ENCODE measurements around the gene EDRF1. TPM values are rescaled to one million over a fixed set of nuclear protein-coding genes. Genes with fewer than 3 reads are reported as not detected.

The EDRF1 gene, protein sequence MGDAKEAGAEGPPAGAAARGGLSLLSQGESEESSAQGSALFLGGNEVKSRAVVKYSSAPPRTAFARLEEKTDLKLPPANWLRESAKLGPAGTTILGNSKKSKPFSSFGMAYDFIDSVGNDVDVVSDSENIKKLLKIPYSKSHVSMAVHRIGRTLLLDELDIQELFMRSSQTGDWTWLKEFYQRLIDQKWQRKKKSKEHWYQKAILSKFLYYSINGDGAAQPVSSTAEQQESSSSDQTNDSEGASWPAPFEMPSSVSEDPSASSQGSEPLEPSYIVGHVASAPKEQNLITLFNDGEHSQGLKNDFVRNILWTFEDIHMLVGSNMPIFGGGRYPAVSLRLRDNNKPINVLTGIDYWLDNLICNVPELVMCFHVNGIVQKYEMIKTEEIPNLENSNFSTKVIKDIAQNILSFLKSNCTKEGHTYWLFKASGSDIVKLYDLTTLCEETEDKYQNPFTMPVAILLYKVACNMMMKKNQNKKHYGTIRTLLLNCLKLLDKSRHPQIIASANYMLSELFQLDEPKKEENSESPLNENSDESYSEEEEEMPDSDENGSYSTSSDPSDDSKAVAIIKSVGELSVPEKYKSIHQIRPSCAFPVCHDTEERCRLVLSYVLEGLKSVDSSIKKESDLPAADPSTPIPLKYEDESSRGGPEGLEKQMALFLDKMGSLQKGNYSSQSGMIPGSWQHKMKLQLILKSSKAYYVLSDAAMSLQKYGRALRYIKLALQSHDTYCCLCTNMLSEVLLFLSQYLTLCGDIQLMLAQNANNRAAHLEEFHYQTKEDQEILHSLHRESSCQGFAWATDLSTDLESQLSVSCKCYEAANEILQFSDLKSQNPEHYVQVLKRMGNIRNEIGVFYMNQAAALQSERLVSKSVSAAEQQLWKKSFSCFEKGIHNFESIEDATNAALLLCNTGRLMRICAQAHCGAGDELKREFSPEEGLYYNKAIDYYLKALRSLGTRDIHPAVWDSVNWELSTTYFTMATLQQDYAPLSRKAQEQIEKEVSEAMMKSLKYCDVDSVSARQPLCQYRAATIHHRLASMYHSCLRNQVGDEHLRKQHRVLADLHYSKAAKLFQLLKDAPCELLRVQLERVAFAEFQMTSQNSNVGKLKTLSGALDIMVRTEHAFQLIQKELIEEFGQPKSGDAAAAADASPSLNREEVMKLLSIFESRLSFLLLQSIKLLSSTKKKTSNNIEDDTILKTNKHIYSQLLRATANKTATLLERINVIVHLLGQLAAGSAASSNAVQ
- total RNA-seq: 40.2 TPM

DNA sequence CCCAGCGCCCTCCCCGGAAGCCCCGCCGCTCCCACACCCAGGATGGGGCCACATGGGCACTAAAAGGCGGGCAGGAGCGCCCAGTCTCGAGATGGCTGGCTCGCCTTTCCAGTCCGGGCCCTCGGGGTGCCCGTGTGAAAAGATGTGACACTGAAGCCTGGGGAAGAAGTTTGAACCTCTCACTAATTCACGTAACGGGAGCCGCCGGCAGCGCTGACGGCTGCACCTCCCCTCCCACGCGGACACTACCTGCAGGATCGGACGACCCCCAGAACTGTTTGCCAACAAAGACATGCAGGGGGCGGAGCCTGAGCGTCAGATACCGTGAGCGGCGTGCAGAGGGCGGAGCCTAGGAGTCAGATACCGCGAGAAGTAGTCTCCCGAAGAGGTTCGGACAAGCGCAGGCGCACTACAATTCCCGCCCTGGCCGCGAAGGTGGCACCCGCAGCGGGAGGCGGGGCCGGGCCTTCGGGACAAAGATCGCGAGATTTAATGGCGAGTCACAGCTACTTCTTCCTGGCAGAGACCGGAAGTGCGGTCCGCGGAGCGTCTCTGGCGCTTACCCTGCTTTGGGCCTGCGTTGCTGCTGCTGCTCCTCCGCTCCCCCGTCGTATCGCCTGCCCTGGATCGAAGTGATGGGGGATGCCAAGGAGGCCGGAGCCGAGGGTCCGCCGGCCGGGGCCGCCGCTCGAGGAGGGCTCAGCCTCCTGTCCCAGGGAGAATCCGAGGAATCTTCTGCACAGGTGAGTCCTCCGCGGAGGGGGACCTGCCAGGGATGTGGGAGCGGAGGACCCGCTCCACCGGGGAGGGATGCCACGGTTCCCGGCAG, at the start of gene EDRF1:
Gene EDRF1 (plus strand): TSS at position 537 of the 829 bp plus-strand sequence. CDS start 99 bp downstream, at position 636.

DNA sequence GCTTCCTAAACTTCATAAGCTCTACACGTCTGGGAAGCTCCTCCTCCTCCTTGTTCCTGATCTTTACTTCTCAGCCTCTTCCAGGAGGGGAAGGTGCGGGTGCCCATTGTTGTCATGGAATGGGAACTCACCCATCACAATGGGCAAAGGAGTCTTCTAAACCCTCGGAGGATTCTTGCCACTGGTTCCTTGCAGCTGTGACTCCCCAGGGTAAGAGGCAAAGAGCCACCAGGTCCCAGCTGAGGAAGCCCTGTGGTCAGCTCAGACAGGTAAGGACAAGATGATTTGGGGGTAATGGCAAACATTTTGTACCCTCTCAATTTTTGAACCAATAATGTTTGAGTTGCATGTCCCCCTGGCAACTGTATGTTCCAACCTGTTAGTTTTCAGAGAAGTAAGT, 36.4 kb upstream of the EDRF1 start, which contains the start of gene TEX36:
Gene TEX36 (minus strand): TSS at position 101 of the 400 bp plus-strand sequence. CDS start 174 bp downstream, outside the sequence.

DNA sequence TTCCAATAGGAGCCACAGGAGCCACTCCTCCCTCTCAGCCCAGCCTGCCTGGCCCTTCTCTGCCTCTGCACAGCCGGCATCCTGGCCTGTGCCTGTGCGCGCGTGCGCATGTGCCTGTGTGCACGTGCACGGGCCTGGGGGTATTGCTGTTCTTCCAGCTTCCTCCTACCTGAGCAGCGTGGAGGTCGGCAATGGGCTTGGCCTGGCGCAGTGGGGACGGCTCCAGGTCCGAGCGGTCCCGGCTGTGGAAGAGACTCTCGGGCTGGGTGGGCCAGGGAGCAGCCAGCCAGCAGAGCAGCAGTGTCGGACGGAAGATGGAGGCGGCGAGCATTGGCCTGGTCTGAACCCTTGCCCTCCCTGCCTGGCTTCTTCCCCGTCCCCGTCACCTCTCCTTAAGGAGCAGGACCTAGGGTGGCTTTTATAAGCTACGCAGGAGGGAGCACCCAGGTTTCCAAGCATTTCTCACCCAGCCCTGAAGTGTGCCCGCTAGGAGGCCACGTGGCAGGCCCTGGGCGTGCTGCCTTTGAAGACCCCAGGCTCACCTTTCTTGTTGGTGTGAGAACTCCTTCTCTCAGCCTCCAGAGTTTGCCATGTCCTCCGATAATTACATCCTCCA, 56.1 kb downstream of the EDRF1 start, which contains the start of gene MMP21:
Gene MMP21 (minus strand): TSS at position 331 of the 616 bp plus-strand sequence. CDS start 0 bp downstream, at position 331.

Other genes starting within 250 kb of the EDRF1 start
- not detected for gene TEX36, start 36.5 kb upstream of the EDRF1 start, total RNA-seq
- 0.23 TPM for gene MMP21, start 56.1 kb downstream of the EDRF1 start, total RNA-seq
- 32.6 TPM for gene UROS, start 103.5 kb downstream of the EDRF1 start, total RNA-seq
- 34.3 TPM for gene BCCIP, start 103.8 kb downstream of the EDRF1 start, total RNA-seq
- gene DHX32, start 161.6 kb downstream of the EDRF1 start, total RNA-seq: 20.4 TPM
- gene FANK1, start 176.9 kb downstream of the EDRF1 start, total RNA-seq: 4.9 TPM